HCT116 (cell line): ENCODE data around the gene AFAP1L2. TPM values are rescaled to one million over a fixed set of nuclear protein-coding genes. Genes with fewer than 3 reads are reported as not detected.

Experiments used
- ATAC-seq: fragments of 200-7000 bp; cut with Tn5 transposase; 2 replicates; pipeline ENCODE4 v1.9.1; 2020; ENCODE audit warnings: mild to moderate bottlenecking, moderate library complexity
- BruUV-seq: library from RNA; stranded (reverse); fragments of 400-500 nt; replicated peaks from 2 replicates; lab custom pipeline; 2021; lab: Mats Ljungman, UMichigan
- CTCF ChIA-PET: fragments of 300-600 bp; sonication (Branson Sonifier 250); formaldehyde crosslinking; loops from one replicate; lab custom pipeline; 2021; ENCODE audit warnings: antibody characterized with exemption; lab: Charles Lee
- POLR2A ChIA-PET: fragments of 300-600, 350-600 bp; sonication (Branson Sonifier 250); formaldehyde crosslinking; loops from one replicate; lab custom pipeline; 2021; ENCODE audit warnings: antibody characterized with exemption; lab: Charles Lee
- RAD21 ChIA-PET, 2 experiments: fragments of 300-600 bp; sonication (Branson Sonifier 250); formaldehyde crosslinking; loops; one replicate each; lab custom pipeline; 2023; ENCODE audit warnings: low total read pairs in 2 of 2; ENCODE audit not compliant: uncharacterized antibody in 2 of 2, unreplicated experiment in 2 of 2, low non-redundant PET in 1 of 2; lab: Charles Lee
- DNase-seq: peaks from one replicate; pipeline ENCODE4 v3.0.0-alpha.2; 2010; ENCODE audit warnings: low read depth, low spot score
- H2AFZ ChIP-seq: fragments of 200-600 bp; shearing (Covaris generic), sonication (generic); 2 replicates; pipeline ENCODE4 v1.6.1; 2017; ENCODE audit warnings: low read depth, mixed run types, mixed read lengths, antibody characterized with exemption, low read length; ENCODE audit not compliant: poor library complexity, severe bottlenecking
- H3K27ac ChIP-seq: 2 replicates; pipeline ENCODE4 v1.5.1; 2012; ENCODE audit warnings: low read depth, low read length
- H3K27me3 ChIP-seq: fragments of 200-600 bp; sonication (generic); 2 replicates; pipeline ENCODE4 v1.6.1; 2016; ENCODE audit warnings: mixed run types, low read length, mixed read lengths; ENCODE audit not compliant: insufficient read depth
- H3K36me3 ChIP-seq, 2 experiments: fragments of 200-500 bp in 1 of 2; fragments of 200-600 bp in 1 of 2; sonication (Bioruptor generic) in 1 of 2; sonication (generic) in 1 of 2; 2 replicates each; pipeline versions ENCODE4 v1.5.1 to v1.6.1; 2014 to 2016; ENCODE audit warnings: low read length in 2 of 2, inconsistent platforms in 1 of 2, mixed read lengths in 1 of 2, mixed run types in 1 of 2; ENCODE audit not compliant: insufficient read depth in 2 of 2, control insufficient read depth in 1 of 2
- H3K4me1 ChIP-seq, 2 experiments: fragments of 200-600 bp in 1 of 2; sonication (generic) in 1 of 2; 2 replicates each; pipeline versions ENCODE4 v1.5.1 to v1.6.1; 2012 to 2017; ENCODE audit warnings: low read length in 2 of 2, inconsistent platforms in 1 of 2, mild to moderate bottlenecking in 1 of 2, mixed read lengths in 1 of 2, mixed run types in 1 of 2, moderate library complexity in 1 of 2; ENCODE audit not compliant: insufficient read depth in 2 of 2, control insufficient read depth in 1 of 2
- H3K4me2 ChIP-seq: fragments of 200-600 bp; sonication (generic); 2 replicates; pipeline ENCODE4 v1.6.1; 2017; ENCODE audit warnings: mixed run types, low read length, mixed read lengths
- H3K4me3 ChIP-seq, 2 experiments: fragments of 200-600 bp in 1 of 2; sonication (generic) in 1 of 2; replicated peaks in 1 of 2; 2 replicates each; pipeline ENCODE4 v1.5.1; 2011 to 2016; ENCODE audit warnings: low read length in 2 of 2, control low read depth in 1 of 2, low read depth in 1 of 2, mild to moderate bottlenecking in 1 of 2, mixed read lengths in 1 of 2, mixed run types in 1 of 2
- H3K79me2 ChIP-seq: fragments of 200-600 bp; sonication (generic); 2 replicates; pipeline ENCODE4 v1.6.1; 2017; ENCODE audit warnings: mild to moderate bottlenecking, mixed run types, low read length, moderate library complexity, mixed read lengths; ENCODE audit not compliant: insufficient read depth
- H3K9ac ChIP-seq: fragments of 200-600 bp; sonication (generic); 2 replicates; pipeline ENCODE4 v1.6.1; 2016; ENCODE audit warnings: low read length, mixed read lengths
- H3K9me2 ChIP-seq: fragments of 200-600 bp; sonication (generic), shearing (Covaris generic); 2 replicates; pipeline ENCODE4 v1.6.1; 2017; ENCODE audit warnings: mixed run types, mild to moderate bottlenecking, moderate library complexity; ENCODE audit not compliant: insufficient read depth
- H3K9me3 ChIP-seq, 2 experiments: fragments of 200-500 bp in 1 of 2; fragments of 200-600 bp in 1 of 2; sonication (Bioruptor generic) in 1 of 2; sonication (generic) in 1 of 2; 2 replicates each; pipeline ENCODE4 v1.6.1; 2014 to 2017; ENCODE audit warnings: low read length in 2 of 2, mixed read lengths in 2 of 2, inconsistent platforms in 1 of 2, low read depth in 1 of 2, mild to moderate bottlenecking in 1 of 2, mixed run types in 1 of 2, moderate library complexity in 1 of 2; ENCODE audit not compliant: control insufficient read depth in 1 of 2, insufficient read depth in 1 of 2
- H4K20me1 ChIP-seq: fragments of 200-600 bp; sonication (generic), shearing (Covaris generic); 2 replicates; pipeline ENCODE4 v1.6.1; 2017; ENCODE audit warnings: mixed run types, mild to moderate bottlenecking, moderate library complexity; ENCODE audit not compliant: insufficient read depth
- CEBPB ChIP-seq: IDR thresholded peaks from 2 replicates; pipeline ENCODE4 v1.6.1; 2012; ENCODE audit warnings: low read depth
- ELF1 ChIP-seq: IDR thresholded peaks from 2 replicates; pipeline ENCODE4 v1.6.1; 2012; ENCODE audit warnings: low read depth, borderline replicate concordance
- EZH2 ChIP-seq: fragments of 200-600 bp; sonication (generic); IDR thresholded peaks from 2 replicates; pipeline ENCODE4 v1.6.1; 2017; ENCODE audit warnings: antibody characterized with exemption, mixed run types
- FOSL1 ChIP-seq: IDR thresholded peaks from 2 replicates; pipeline ENCODE4 v1.6.1; 2012; ENCODE audit warnings: low read depth
- MAX ChIP-seq: IDR thresholded peaks from 2 replicates; pipeline ENCODE4 v1.6.1; 2012
- POLR2A ChIP-seq: IDR thresholded peaks from 2 replicates; pipeline ENCODE4 v1.7.0; 2011; ENCODE audit warnings: borderline replicate concordance; ENCODE audit not compliant: insufficient read depth, insufficient read length; ENCODE audit errors: extremely low read depth
- POLR2AphosphoS5 ChIP-seq: IDR thresholded peaks from 2 replicates; pipeline ENCODE4 v1.6.1; 2011; ENCODE audit warnings: mild to moderate bottlenecking, low read depth, low read length, moderate library complexity
- intact Hi-C: fragments of 100-400 bp; cut with micrococcal nuclease; formaldehyde crosslinking; loops from 2 replicates; pipeline ENCODE4 v1.10.0; 2022
- total RNA-seq: library from RNA; stranded (reverse); gene quantifications from one replicate; pipeline ENCODE4 v1.2.1, GENCODE V29; 2021; ENCODE audit not compliant: unreplicated experiment
- TF ChIP-seq, protein P1 (sequence below): IDR thresholded peaks from 2 replicates; pipeline ENCODE4 v1.6.1; 2011; ENCODE audit warnings: mild to moderate bottlenecking, low read length, moderate library complexity; ENCODE audit not compliant: insufficient replicate concordance; ENCODE audit errors: extremely low read depth
- TF ChIP-seq, protein P2 (sequence below), 3 experiments: fragments of 200-600 bp in 1 of 3; sonication (generic) in 1 of 3; IDR thresholded peaks in 2 of 3; conservative IDR thresholded peaks in 1 of 3; 2 replicates each; pipeline ENCODE4 v1.5.1; 2012 to 2017; ENCODE audit warnings: low read depth in 2 of 3, low read length in 2 of 3, antibody characterized with exemption in 1 of 3, borderline replicate concordance in 1 of 3, control low read depth in 1 of 3, mild to moderate bottlenecking in 1 of 3, mixed read lengths in 1 of 3, mixed run types in 1 of 3, moderate library complexity in 1 of 3; ENCODE audit not compliant: insufficient read depth in 1 of 3

Gene AFAP1L2
- total RNA-seq, 1 experiment from 2014 or later, result 0.93 TPM

GRCh38 chr10:114308531-114309363 lies 95.6 kb downstream of the AFAP1L2 start:
- ChIA-PET RAD21 (no interaction called here), POLR2A (interaction anchor here (1.3 kb wide), 2 partner anchors 9 to 12 kb away, joined by 3 to 4 read pairs; no protein-coding TSS in a partner anchor), CTCF (interaction anchor here (1.4 to 2.6 kb wide), 2 partner anchors 150 to 163 kb away, joined by 5 to 11 read pairs; no protein-coding TSS in a partner anchor)
- intact Hi-C loops, result no loop called here
- no TSS peak for BruUV-seq
- peaks cover 6 to 19% of the 10 kb centered on the region in 2 experiments for H3K4me1 ChIP-seq
- H3K27ac ChIP-seq, result no peak overlapping the region
- no peaks in the 10 kb centered on the region for H3K9me2 ChIP-seq
- peaks cover 67% of the 10 kb centered on the region for H3K27me3 ChIP-seq
- no peak overlapping the region for H3K9ac ChIP-seq
- no peak overlapping the region for H2AFZ ChIP-seq
- DNase-seq, result no peak
- no peak for ATAC-seq
- no peaks in the 10 kb centered on the region for H3K36me3 ChIP-seq
- no peaks in the 10 kb centered on the region for H3K79me2 ChIP-seq
- H4K20me1 ChIP-seq, result no peaks in the 10 kb centered on the region
- H3K4me3 ChIP-seq, result no peak overlapping the region
- TF ChIP-seq POLR2A (no peak), CEBPB (no peak), MAX (no peak), EZH2 (no peak), FOSL1 (no peak), POLR2AphosphoS5 (no peak), ELF1 (no peak)
- TF ChIP-seq, protein P1, sequence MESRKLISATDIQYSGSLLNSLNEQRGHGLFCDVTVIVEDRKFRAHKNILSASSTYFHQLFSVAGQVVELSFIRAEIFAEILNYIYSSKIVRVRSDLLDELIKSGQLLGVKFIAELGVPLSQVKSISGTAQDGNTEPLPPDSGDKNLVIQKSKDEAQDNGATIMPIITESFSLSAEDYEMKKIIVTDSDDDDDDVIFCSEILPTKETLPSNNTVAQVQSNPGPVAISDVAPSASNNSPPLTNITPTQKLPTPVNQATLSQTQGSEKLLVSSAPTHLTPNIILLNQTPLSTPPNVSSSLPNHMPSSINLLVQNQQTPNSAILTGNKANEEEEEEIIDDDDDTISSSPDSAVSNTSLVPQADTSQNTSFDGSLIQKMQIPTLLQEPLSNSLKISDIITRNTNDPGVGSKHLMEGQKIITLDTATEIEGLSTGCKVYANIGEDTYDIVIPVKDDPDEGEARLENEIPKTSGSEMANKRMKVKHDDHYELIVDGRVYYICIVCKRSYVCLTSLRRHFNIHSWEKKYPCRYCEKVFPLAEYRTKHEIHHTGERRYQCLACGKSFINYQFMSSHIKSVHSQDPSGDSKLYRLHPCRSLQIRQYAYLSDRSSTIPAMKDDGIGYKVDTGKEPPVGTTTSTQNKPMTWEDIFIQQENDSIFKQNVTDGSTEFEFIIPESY, result no peak
- TF ChIP-seq, protein P2, sequence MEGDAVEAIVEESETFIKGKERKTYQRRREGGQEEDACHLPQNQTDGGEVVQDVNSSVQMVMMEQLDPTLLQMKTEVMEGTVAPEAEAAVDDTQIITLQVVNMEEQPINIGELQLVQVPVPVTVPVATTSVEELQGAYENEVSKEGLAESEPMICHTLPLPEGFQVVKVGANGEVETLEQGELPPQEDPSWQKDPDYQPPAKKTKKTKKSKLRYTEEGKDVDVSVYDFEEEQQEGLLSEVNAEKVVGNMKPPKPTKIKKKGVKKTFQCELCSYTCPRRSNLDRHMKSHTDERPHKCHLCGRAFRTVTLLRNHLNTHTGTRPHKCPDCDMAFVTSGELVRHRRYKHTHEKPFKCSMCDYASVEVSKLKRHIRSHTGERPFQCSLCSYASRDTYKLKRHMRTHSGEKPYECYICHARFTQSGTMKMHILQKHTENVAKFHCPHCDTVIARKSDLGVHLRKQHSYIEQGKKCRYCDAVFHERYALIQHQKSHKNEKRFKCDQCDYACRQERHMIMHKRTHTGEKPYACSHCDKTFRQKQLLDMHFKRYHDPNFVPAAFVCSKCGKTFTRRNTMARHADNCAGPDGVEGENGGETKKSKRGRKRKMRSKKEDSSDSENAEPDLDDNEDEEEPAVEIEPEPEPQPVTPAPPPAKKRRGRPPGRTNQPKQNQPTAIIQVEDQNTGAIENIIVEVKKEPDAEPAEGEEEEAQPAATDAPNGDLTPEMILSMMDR (IDR thresholded peaks at IDR 0.05 in 2 of 3, conservative IDR thresholded peaks at IDR 0.05 in 1 of 3; ENCODE audit: borderline replicate concordance in 1 of 3, insufficient read depth in 1 of 3, low read depth in 2 of 3, low read length in 2 of 3), result no peak
- no peak overlapping the region for H3K4me2 ChIP-seq
- H3K9me3 ChIP-seq, result no peaks in the 10 kb centered on the region
